NCI-H2081 (cell line): Measurements from ENCODE around the gene LGALS12.

Source experiments
- DNase-seq, 2 experiments: peaks; one replicate each; lab custom pipeline; 2025; lab: John Stamatoyannopoulos, UW

LGALS12 gene, protein sequence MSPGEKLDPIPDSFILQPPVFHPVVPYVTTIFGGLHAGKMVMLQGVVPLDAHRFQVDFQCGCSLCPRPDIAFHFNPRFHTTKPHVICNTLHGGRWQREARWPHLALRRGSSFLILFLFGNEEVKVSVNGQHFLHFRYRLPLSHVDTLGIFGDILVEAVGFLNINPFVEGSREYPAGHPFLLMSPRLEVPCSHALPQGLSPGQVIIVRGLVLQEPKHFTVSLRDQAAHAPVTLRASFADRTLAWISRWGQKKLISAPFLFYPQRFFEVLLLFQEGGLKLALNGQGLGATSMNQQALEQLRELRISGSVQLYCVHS

DNA sequence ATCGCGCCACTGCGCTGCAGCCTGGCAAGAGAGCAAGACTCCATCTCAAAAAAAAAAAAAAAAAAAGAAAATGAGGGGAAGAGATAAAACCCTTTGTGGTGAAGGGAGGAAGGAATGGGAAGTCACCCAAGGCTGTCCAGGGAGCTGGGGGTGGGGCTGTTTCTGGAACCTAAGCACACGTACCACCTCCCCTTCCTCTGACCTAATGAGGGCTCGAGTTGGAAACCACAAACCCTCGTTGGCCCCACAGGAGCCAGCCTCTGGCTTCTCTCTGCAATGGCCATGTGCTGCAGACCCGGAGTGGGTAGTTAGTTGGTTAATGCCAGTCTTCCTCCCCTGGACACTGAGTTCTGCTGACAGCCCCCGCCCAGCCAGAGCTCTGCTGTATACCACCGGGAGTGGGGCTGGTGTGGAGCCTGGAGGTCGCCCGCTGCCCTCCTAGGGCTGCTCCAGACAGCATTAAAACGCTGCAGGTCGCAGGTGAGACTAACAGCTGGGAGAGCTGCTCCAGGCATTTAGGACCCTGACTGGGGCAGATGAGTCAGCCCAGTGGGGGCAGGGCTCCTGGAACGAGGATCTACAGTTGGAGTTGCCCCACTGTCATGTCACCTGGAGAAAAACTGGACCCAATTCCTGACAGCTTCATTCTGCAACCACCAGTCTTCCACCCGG lies at the start of gene LGALS12:
TSS of gene LGALS12 (plus strand) at position 228 of the 672 bp plus-strand sequence. CDS start at position 603, 375 bp downstream.
- no peak for DNase-seq

DNA sequence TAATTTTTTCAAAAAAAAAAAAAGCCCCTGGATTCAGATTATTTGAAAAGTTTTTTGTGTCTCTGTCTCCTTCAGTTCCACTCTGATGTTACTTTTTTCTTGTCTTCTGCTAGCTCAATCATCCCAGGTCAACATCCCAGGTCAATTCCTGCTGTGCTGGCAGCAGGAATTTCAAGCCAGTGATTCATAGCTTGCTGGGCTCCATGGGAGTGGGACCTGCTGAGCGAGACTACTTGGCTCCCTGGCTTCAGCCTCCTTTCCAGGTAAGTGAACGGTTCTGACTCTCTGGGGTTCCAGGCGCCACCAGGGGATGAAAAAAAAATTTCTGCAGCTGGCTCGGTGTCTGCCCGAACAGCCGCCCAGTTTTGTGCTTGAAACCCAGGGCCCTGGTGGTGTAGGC lies 46.3 kb upstream of the LGALS12 start:
- DNase-seq: no peak

DNA sequence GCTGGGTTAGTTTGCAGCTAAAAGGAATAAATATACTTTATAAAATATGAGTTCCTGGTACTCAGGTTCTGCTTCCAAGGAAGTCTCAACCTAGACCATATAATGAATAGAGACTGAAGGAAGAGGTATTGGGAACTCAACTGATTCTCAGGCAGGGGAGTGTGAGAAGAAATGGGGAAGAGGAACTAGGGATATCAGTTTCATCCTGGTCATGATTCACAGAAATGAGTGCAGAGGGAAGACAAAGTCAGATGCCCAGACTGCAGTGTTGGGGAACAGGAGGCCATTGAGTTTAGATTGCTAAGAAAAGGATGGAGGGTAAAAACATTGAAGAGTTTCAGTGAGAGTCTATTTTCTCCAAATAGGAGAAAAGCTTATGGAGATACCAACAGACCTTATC lies 43.7 kb upstream of the LGALS12 start:
- no peak for DNase-seq

DNA sequence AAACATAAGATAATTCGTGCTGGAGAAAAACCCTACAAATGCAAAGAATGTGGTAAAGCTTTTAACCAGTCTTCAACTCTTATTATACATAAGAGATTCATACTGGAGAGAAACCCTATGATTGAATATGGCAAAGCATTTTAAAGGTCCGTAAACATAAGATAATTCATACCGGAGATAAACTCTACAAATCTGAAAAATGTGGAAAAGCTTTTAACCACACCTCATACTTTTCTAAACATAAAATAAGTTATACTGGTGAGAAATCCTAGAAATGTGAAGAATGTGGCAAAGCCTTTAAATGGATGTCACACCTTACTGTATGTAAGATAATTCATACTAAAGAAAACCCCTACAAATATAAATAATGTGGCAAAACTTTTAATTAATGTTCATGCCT lies 35.6 kb upstream of the LGALS12 start:
- DNase-seq: no peak

DNA sequence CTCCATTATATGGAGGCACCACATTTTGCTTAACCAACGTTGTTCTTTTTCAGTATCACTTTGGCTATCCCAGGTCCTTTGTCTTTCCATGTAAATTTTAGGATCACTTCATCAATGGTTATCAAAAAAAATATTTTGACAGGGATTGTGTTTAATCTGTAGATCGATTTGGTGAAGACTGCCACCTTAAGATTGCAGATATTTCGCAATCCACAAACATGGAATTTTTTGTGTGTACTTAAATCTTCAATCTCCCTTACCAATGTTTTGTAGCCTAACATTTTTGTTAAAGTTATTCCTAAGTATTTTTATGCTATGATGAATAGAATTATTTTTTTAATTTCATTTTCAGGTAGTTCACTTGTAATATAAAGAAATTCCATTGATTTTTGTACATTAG lies 33.5 kb upstream of the LGALS12 start:
- no peak for DNase-seq

DNA sequence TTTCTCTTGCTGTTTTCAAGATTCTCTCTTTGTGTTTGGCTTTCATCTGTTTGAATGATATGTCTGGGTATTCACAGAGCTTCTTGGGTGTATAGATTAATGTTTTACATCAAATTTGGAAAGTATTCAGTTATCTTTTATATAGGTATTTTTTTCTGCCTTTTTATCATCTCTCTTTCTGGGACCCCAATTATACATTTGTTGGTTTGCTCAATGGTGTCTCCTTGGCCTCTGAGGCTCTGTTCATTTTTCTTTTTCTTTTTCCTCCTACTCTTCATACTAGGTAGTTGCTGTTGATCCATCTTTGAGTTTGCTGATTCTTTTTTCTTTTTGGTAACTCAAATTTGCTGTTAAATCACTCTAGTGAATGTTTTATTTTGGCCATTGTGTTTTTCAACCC lies 29.3 kb upstream of the LGALS12 start:
- no peak for DNase-seq

DNA sequence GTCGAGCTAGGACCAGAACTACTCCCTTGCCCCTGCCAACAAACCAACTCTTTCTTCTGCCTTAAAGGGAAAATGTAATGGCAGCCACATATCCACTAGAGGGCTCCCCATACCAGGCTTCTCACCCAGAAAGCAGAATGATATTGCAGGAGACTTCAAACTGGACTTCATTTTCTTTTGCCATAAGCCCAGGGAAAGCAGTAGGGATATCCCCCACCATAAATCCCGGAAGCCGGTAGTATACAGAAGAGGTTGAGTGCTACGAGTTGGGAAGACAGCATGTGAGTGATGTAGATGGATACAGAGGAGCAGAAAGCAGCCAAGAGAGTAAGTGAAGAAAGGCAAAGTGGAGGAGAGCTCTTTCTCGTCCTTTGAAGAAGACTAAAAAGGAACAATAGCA lies 27.0 kb upstream of the LGALS12 start:
- DNase-seq: peak; percentile 49 to 56

DNA sequence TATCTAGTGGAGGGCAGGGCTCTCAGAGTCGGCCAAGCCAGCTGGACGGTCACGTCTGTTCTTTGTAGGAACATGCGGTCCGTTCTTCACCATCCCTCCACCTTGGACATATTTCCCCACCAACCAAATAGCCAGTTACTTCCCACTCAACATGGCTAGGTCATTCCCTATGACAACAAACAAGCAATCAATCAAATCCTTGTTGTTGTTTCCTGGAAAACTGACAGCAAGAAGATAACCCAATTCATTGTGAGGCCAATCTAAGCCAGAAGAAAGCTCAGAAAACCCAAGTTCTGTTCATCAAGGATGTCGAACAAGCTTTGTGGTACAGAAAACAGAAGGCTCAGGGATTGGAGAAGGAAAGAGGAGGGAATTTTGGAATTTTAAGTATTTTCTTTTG lies 25.8 kb upstream of the LGALS12 start:
- DNase-seq: no peak

DNA sequence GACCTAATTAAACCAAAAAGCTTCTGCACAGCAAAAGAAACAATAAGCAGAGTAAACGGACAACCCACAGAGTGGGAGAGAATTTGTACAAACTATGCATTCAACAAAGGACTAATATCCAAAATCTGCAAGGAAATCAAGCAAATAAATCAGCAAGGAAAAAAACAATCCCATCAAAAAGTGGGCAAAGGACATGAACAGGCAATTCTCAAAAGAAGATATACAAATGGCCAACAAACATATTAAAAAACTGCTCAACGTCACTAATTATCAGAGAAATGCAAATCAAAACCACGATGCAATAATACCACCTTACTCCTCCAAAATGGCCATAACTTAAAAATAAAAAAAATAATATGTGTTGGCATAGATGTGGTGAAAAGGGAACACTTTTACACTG lies 20.1 kb upstream of the LGALS12 start:
- no peak for DNase-seq

DNA sequence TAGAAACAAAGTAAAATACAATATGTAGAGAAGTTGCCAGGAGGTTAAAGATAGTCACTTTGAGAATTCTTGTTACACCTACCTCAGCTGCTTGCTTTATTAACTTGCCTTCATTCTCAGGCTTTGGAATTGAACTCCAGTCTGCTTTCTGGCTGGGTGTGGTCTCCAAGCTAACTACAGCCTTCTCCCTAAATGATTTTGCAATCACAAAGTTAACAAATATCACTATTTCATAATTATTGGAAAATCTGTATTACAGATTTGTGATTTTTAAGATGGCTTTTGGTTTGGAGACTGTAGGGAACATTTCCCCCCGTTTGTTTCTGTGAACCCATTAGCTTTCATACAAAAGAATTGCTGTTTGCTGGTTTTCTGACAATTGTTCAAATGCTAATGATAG lies 17.1 kb upstream of the LGALS12 start:
- no peak for DNase-seq

DNA sequence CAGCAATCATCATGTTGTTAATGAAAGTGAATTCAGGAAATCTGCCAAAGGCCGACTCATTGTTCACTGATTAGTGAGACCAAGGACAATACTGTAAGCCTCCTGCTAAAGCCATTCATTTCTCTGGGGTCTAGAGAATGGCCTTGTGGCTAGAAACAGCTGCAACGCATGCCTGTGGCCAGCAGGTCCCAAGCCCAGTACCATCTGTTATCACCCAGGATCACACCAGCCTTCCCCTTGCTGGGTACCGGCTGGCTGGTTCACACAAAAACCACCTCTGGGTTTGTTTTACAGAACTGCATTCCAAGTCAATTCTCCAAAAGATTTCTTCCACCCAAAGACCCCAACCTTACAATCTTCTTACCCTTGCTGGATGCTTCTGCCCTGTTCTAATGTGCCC lies 16.0 kb upstream of the LGALS12 start:
- DNase-seq: no peak

DNA sequence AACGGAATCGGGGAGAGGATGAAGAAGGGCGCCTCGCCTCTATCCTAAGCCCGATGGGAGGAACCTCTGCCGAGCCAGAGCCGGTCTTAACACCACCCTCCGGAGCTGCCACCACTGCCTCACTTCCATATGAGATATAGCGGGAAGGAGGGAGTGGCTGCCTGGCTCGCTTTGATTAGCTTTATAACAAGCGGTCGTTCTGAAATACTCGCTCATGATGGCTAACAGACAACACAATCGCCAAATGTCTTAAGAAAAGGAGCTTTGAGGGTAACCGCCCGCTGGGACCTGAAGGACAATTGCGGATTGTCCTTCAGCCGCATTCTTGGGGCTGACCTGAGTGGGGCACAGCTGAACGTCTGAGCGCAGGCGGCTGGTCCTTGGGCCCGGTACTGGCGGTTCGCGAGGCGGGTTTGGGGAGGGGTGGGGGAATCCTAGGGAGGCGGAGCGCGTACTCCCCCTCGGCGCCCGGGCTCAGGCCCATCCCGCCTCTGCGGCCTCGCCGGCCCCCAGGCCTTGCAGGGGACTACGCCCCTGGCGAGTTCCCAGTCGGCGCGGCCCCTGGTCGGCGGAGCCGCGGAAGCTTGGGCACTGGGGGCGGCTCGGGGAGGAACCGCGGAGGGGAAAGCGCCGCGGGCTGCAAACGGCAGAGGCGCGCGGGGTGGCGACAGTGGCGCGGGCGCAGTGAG lies 15.2 kb upstream of the LGALS12 start, which contains the start of gene PLAAT5:
TSS of gene PLAAT5 (minus strand) at position 617 of the 689 bp plus-strand sequence. CDS start at position 484, 133 bp downstream.
- DNase-seq: no peak

DNA sequence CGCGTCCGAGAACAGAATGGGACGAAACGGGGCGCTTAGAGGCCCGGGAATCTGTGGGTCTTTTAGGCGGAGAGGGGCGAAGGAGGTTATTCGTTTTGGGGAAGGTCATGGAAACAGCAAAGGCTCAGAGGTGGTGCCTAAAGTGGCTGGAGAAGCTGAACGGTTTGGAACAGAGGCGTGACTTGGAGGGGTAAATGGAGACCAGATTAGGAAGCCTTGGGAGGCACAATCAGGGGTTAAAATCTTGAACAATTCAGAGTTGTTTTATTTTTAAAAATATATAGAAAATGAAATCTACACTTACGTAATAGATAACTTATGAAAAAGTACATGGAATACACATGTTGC lies 14.7 kb upstream of the LGALS12 start:
- no peak for DNase-seq

DNA sequence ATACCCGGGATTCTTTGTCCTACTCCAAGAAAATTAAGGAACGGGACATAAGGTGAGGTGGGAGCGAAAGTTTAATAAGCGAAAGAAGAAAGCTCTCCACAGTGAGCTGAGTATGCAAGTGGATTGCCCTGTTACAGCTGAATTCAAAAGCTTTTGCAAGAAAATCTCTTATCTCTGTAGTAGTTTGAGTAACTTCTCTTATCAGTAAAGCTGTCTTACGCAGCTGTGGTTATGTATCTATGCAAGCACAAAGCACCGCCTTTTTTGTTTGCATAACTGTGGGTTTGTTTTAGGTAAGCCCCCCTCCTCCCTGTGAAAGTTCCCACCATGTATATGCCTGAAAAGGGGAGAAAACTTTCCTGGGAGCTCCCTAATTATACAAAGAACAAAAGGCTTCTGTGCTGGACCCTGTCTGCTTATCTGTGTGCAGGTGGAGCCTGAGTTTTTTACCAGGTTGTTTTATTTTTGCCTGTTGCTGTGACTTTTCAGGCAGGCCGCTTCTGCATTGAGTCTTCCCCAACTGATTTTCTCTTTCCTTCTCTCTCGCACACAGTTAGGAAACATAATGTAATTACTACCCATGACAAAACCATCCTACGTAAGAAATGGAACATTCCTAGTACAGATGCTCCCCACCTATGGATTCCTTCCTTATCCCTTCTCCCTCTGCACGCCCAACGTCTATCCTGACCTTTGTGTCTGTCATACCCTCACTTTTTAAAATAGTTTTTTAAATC lies 14.1 kb upstream of the LGALS12 start:
- DNase-seq: no peak

DNA sequence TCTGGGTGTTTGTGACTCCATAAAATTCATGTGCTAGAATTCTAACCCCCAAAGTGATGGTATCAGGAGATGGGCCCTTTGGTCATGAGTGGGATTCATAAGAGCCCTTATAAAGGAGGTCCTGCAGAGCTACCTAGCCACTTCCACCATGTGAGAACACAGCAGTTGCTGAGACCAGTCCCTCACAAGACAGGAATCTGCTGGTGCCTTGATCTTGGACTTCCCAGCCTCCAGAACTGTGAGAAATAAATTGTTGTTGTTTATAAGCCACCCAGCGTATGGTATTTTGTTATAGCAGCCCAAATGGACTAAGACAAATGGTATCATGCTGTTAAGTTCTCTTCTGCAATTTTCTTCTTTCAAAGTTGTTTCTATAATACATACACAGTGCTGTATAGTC lies 13.4 kb upstream of the LGALS12 start:
- no peak for DNase-seq

DNA sequence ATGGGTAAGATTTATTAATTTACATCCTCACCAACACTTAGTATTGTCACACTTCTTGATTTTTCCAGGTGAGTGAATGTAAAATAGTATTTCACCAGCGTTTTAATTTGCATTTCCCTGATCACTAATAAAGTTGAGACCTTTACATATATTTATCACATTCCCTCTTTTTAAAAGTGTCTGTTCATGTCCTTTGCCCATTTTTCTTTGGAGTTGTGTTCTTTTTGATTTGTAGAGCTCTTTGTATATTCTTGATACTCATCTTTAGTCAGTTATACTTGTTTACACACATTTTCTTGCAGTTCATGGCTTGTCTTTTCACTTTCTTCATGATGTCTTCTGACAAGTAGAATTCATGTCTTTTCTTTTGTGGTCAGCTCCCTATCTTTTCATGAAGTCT lies 12.8 kb upstream of the LGALS12 start:
- no peak for DNase-seq

DNA sequence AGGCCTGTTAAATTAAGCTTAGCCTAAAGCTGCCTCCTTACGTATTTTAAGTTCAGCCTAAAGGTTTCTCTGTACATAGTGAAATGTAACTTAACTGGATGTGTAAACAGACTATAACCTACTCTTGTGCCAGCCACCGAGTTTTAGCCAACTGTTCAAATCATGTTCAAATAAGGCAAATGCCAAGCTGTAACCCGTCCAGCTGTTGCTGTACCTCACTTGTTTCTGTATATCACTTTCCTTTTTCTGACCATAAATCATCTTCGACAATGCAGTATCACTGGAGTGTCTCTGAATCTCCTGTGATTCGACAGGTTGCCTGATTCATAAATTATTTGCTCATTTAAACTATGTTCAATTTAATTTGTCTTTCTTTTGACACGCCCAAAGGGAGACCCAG lies 10.9 kb upstream of the LGALS12 start:
- no peak for DNase-seq

DNA sequence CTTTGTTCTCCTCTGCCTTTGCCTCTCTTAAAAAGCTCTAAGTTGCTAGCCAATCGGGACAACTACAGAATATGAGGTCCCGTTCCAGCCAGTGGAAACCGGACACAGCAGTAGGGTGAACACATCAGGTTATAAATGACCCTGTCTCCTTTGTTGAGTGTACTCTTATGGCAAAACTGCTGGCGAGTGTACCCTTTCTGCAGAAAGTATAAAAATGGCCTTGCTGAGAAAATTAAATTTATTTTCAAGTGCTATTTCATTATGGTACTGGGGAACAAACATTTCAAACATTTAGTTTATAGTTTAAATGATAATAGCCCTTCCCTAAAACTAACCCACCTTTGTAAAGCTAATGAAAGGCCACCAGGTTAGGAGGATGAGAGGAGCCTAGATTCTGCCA lies 6.0 kb upstream of the LGALS12 start:
- no peak for DNase-seq

DNA sequence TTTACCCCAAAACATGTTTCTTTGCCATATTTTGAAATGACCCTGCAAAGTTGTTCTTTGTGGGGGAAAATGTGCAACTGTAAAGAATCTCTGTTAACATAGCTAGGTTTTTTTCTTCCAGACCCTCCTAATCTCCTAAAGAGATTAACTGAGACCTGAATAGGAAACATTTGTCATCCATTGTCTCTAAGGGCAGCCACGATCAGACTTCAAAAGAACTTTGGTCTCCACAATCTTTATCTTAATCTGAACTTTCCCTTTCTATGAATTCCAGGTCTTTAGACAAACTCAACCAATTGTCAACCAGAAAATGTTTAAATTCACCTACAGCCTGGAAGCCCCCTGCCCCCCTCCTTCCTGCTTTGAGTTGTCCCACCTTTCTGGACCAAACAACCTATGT lies 4.6 kb upstream of the LGALS12 start:
- no peak for DNase-seq

DNA sequence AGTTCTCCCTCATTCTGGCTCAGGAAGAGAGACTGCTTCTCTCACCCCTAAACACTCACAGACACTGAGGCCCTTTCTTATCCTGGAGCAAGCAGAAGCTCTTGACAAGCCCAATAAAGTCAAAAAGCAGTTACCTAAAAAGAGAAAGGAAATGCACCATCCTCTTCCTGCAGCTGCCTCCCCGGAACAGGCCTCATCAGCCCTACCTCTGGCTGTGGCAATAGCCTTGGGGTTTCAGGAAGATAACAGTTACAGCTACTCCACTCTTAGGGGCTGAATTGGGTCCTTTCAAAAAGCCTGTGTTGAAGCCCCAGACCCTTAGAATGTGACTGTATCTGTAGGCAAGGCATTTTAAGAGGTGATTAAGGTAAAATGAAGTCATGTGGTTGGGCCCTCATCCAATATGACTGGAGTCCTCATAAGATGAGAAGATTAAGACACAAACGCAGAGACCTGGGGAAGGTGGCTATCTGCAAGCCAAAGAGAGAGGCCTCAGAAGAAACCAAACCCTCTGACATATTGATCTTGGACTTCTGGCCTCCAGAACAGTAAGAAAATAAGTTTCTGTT lies 3.5 kb upstream of the LGALS12 start:
- no peak for DNase-seq

DNA sequence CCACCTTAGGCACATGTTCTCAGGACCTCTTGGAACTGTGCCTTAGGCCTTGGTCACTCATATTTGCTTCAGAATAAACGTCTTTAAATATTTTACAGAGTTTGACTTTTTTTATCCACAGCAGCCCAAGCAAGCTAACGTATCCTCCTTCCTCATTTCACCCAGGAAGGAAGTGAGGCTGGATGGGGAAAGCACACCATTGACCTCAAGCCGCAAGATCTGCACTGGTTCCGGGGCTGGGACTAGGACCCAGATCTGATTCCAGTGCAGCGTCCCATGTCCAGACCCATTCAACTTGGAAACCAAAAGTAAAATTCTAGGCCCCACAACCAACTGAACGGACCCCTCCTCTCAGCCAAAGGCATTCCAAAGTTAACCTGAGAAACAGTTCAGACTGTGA lies 2.4 kb upstream of the LGALS12 start:
- no peak for DNase-seq

DNA sequence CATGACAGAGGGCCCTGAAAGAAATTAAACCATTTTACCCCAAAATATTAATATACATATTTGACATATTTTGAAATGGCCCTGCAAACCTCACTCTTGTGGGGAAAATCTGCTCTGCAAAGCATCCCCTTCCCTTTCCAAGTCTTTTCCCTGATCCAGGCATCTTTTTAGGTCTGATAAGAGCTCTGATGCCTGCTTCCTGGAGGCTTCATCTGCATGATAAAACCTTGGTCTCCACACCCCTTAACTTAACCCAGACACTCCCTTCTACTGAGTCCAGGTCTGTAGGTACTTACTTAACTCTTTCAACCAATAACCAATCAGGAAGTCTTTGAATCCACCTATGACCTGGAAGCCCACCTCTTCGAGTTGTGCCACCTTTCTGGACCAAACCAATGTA lies 1.8 kb upstream of the LGALS12 start:
- DNase-seq: no peak
